H1 (cell line): ENCODE results near the gene LAIR1. TPM values are rescaled to one million over a fixed set of nuclear protein-coding genes. Genes with fewer than 3 reads are reported as not detected.
"Not testable (repeated sequence)": the region's sequence is repeated elsewhere in the genome, so short reads cannot be mapped to it uniquely, and the experiment has no call there.

Source experiments
- CTCF ChIA-PET: fragments of 300-600 bp; sonication (Branson Sonifier 250); formaldehyde crosslinking; loops from one replicate; lab custom pipeline; 2021; ENCODE audit not compliant: partially characterized antibody; lab: Charles Lee
- POLR2A ChIA-PET: fragments of 300-600 bp; sonication (Branson Sonifier 250); formaldehyde crosslinking; loops from one replicate; lab custom pipeline; 2021; ENCODE audit warnings: inconsistent platforms; ENCODE audit not compliant: partially characterized antibody; lab: Charles Lee
- DNase-seq, 2 experiments: peaks; one replicate each; pipeline versions ENCODE4 v3.0.0 to v3.0.0-alpha.2; 2010 to 2022; ENCODE audit warnings: low spot score in 2 of 2, low read depth in 1 of 2, mixed read lengths in 1 of 2
- FAIRE-seq: peaks from 2 replicates; lab custom pipeline; 2011; peaks lifted over from hg19 to GRCh38; lab: Jason Lieb, UNC
- H2AFZ ChIP-seq: 2 replicates; pipeline ENCODE4 v1.8.1; 2012; ENCODE audit warnings: low read length, inconsistent platforms
- H2AK5ac ChIP-seq: 2 replicates; pipeline ENCODE4 v1.6.1; 2013; ENCODE audit warnings: low read depth, low read length
- H2BK120ac ChIP-seq: replicated peaks from 2 replicates; pipeline ENCODE3; 2013; ENCODE audit warnings: low read depth, low read length, inconsistent platforms
- H2BK12ac ChIP-seq: 2 replicates; pipeline ENCODE4 v1.6.1; 2013; ENCODE audit warnings: low read depth, low read length
- H2BK15ac ChIP-seq: 2 replicates; pipeline ENCODE4 v1.6.1; 2013; ENCODE audit warnings: low read length
- H2BK20ac ChIP-seq: 2 replicates; pipeline ENCODE4 v1.6.1; 2013; ENCODE audit warnings: low read length
- H2BK5ac ChIP-seq: 2 replicates; pipeline ENCODE4 v1.6.1; 2013; ENCODE audit warnings: low read depth, low read length
- H3K14ac ChIP-seq: 2 replicates; pipeline ENCODE4 v1.6.1; 2013; ENCODE audit warnings: inconsistent platforms; ENCODE audit not compliant: insufficient read length
- H3K18ac ChIP-seq: 2 replicates; pipeline ENCODE4 v1.6.1; 2013; ENCODE audit warnings: low read length; ENCODE audit errors: extremely low read depth
- H3K23ac ChIP-seq: 2 replicates; pipeline ENCODE4 v1.6.1; 2013; ENCODE audit warnings: inconsistent platforms; ENCODE audit not compliant: insufficient read length
- H3K23me2 ChIP-seq: 2 replicates; pipeline ENCODE4 v1.6.1; 2013; ENCODE audit warnings: low read depth, low read length
- H3K27ac ChIP-seq: 2 replicates; pipeline ENCODE4 v1.6.1; 2011; ENCODE audit warnings: low read depth, low read length, inconsistent platforms
- H3K27me3 ChIP-seq, 4 experiments: replicated peaks in 1 of 4; 1 replicate in 1 of 4; 2 replicates in 3 of 4; pipeline versions ENCODE4 v1.6.1 to v1.8.1; 2011 to 2013; ENCODE audit warnings: low read length in 3 of 4, mild to moderate bottlenecking in 3 of 4, inconsistent platforms in 2 of 4, mixed read lengths in 2 of 4, moderate library complexity in 1 of 4; ENCODE audit not compliant: control insufficient read depth in 3 of 4, insufficient read depth in 3 of 4; ENCODE audit errors: extremely low read depth in 1 of 4
- H3K36me3 ChIP-seq, 4 experiments: 2 replicates each; pipeline versions ENCODE4 v1.6.1 to v1.8.1; 2011 to 2013; ENCODE audit warnings: mild to moderate bottlenecking in 4 of 4, low read length in 3 of 4, moderate library complexity in 2 of 4, control low read depth in 1 of 4, inconsistent platforms in 1 of 4; ENCODE audit not compliant: insufficient read depth in 4 of 4, control insufficient read depth in 2 of 4
- H3K4ac ChIP-seq: replicated peaks from 2 replicates; pipeline ENCODE3; 2013; ENCODE audit warnings: low read length, low read depth, mixed read lengths, inconsistent platforms; ENCODE audit not compliant: insufficient read length
- H3K4me1 ChIP-seq, 4 experiments: replicated peaks in 1 of 4; 1 replicate in 1 of 4; 2 replicates in 3 of 4; pipeline versions ENCODE4 v1.6.1 to v1.8.1; 2011 to 2013; ENCODE audit warnings: low read length in 3 of 4, inconsistent platforms in 2 of 4, mixed read lengths in 1 of 4; ENCODE audit not compliant: insufficient read depth in 4 of 4, control insufficient read depth in 3 of 4
- H3K4me2 ChIP-seq, 2 experiments: 2 replicates each; pipeline versions ENCODE4 v1.6.1 to v1.8.1; 2011 to 2013; ENCODE audit warnings: low read depth in 2 of 2, low read length in 2 of 2, control low read depth in 1 of 2, inconsistent platforms in 1 of 2, mild to moderate bottlenecking in 1 of 2; ENCODE audit not compliant: insufficient read depth in 1 of 2
- H3K4me3 ChIP-seq, 4 experiments: fragments of 200-600, 300-600 bp in 1 of 4; sonication (generic), shearing (Covaris generic), sonication (Bioruptor Twin) in 1 of 4; 2 replicates each; pipeline versions ENCODE4 v1.5.1 to v1.8.1; 2011 to 2016; ENCODE audit warnings: low read length in 4 of 4, low read depth in 3 of 4, control low read depth in 2 of 4, inconsistent platforms in 2 of 4, mild to moderate bottlenecking in 2 of 4, mixed read lengths in 1 of 4, moderate library complexity in 1 of 4; ENCODE audit not compliant: insufficient read depth in 2 of 4; ENCODE audit errors: extremely low read depth in 1 of 4
- H3K56ac ChIP-seq: replicated peaks from 2 replicates; pipeline ENCODE3; 2013; ENCODE audit warnings: low read depth, mild to moderate bottlenecking, mixed read lengths, low read length, inconsistent platforms; ENCODE audit not compliant: insufficient read length
- H3K79me1 ChIP-seq: 2 replicates; pipeline ENCODE4 v1.6.1; 2013; ENCODE audit warnings: low read depth, low read length, control low read depth
- H3K79me2 ChIP-seq, 2 experiments: 2 replicates each; pipeline versions ENCODE4 v1.6.1 to v1.8.1; 2012 to 2013; ENCODE audit warnings: low read length in 2 of 2, mild to moderate bottlenecking in 2 of 2, inconsistent platforms in 1 of 2; ENCODE audit not compliant: insufficient read depth in 2 of 2, control insufficient read depth in 1 of 2
- H3K9ac ChIP-seq, 4 experiments: replicated peaks in 1 of 4; 1 replicate in 1 of 4; 2 replicates in 3 of 4; pipeline versions ENCODE4 v1.6.1 to v1.8.1; 2011 to 2013; ENCODE audit warnings: low read depth in 3 of 4, low read length in 3 of 4, control low read depth in 2 of 4, mild to moderate bottlenecking in 2 of 4, moderate library complexity in 2 of 4, inconsistent platforms in 1 of 4; ENCODE audit errors: extremely low read depth in 1 of 4
- H3K9me3 ChIP-seq, 2 experiments: 2 replicates each; pipeline versions ENCODE4 v1.6.1 to v1.8.1; 2012 to 2013; ENCODE audit warnings: mild to moderate bottlenecking in 2 of 2, moderate library complexity in 2 of 2, control low read depth in 1 of 2, inconsistent platforms in 1 of 2, low read depth in 1 of 2, low read length in 1 of 2, mixed read lengths in 1 of 2; ENCODE audit not compliant: insufficient read depth in 2 of 2
- H4K20me1 ChIP-seq, 2 experiments: replicated peaks in 1 of 2; 2 replicates each; pipeline versions ENCODE3 to v1.8.1; 2011 to 2013; ENCODE audit warnings: inconsistent platforms in 2 of 2, low read length in 2 of 2, mild to moderate bottlenecking in 1 of 2; ENCODE audit not compliant: insufficient read depth in 2 of 2, control insufficient read depth in 1 of 2
- H4K5ac ChIP-seq: 2 replicates; pipeline ENCODE4 v1.6.1; 2013; ENCODE audit warnings: low read length, low read depth, mixed read lengths, inconsistent platforms; ENCODE audit not compliant: insufficient read length
- H4K8ac ChIP-seq: 2 replicates; pipeline ENCODE4 v1.8.0; 2013; ENCODE audit warnings: mild to moderate bottlenecking, moderate library complexity, low read length, inconsistent platforms; ENCODE audit not compliant: insufficient read depth; ENCODE audit errors: extremely low read depth
- H4K91ac ChIP-seq: replicated peaks from 2 replicates; pipeline ENCODE3; 2013; ENCODE audit warnings: low read length, mixed read lengths, inconsistent platforms; ENCODE audit not compliant: insufficient read length
- WGBS, 2 experiments: shearing (Covaris generic) in 1 of 2; methylation state at CpG; one replicate each; pipeline versions ENCODE4 v1.1.6 to v1.1.7; 2013 to 2015; ENCODE audit warnings: low lambda C conversion rate in 2 of 2, mixed read lengths in 2 of 2, inconsistent platforms in 1 of 2, low coverage in 1 of 2, missing lambda C conversion rate in 1 of 2; ENCODE audit not compliant: insufficient replicate concordance in 2 of 2, insufficient coverage in 1 of 2, insufficient read length in 1 of 2; ENCODE audit errors: extremely low coverage in 1 of 2, missing lambda C conversion rate in 1 of 2; 5-methylcytosine and 5-hydroxymethylcytosine counted together
- polyA plus RNA-seq, 7 experiments: library from polyadenylated mRNA; depleted of rRNA in 3 of 7; stranded (reverse) in 5 of 7; unstranded in 2 of 7; fragments of >200 nt in 5 of 7; fragments of 200-250 nt in 2 of 7; gene quantifications; 1 replicate in 5 of 7; 2 replicates in 1 of 7; 4 replicates in 1 of 7; pipeline versions ENCODE4 v1.2.1 to v1.2.3, GENCODE V29; 2011 to 2013; ENCODE audit warnings: missing spikeins in 2 of 7, mixed read lengths in 2 of 7
- total RNA-seq: library from RNA; stranded (reverse); fragmentation: NEBNext Ultra II Directional; extraction: Animal tissue kit (Norgen Biotek cat#: 25700); gene quantifications from 2 replicates; pipeline ENCODE4 v1.2.1, GENCODE V29; 2021

LAIR1 gene
- total and polyA plus RNA-seq, 2 of the 8 experiments (the other 6 are each of a cell fraction or from before 2014, with no cell fraction given) = 0.18 TPM; not detected in 1

DNA sequence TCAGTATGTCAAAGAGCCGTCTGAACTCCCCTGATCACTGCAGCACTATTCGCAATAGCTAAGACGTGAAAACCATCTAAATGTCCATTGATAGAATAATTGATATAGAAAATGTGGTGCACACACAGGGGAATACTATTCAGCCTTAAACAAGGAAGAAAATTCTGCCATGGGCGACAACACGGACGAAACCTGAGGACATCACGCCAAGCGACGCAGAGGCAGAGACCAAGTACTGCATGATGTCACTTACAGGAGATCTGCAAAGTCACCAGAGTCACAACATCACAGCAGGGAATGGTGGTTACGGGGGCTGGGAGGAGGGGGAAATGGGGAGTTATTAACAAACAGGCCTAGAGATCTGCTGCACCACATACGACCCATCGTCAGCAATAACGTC lies 1.1 kb upstream of the LAIR1 start:
- H3K18ac ChIP-seq, H3K27ac ChIP-seq, H3K36me3 ChIP-seq, H3K56ac ChIP-seq, H3K27me3 ChIP-seq, H2BK120ac ChIP-seq, H3K79me2 ChIP-seq, H4K5ac ChIP-seq, H3K4me1 ChIP-seq, POLR2A ChIA-PET, H3K4me3 ChIP-seq, H3K4me2 ChIP-seq, DNase-seq, H2BK5ac ChIP-seq, H3K23me2 ChIP-seq, H3K4ac ChIP-seq, H4K20me1 ChIP-seq, H2AFZ ChIP-seq, H3K79me1 ChIP-seq, H2BK12ac ChIP-seq, H4K8ac ChIP-seq, H2BK15ac ChIP-seq, H4K91ac ChIP-seq, H3K14ac ChIP-seq, H3K9me3 ChIP-seq, H2AK5ac ChIP-seq, H3K23ac ChIP-seq, H3K9ac ChIP-seq, H2BK20ac ChIP-seq: not testable (repeated sequence)
- peak; percentile 13 for FAIRE-seq
- CTCF ChIA-PET = interaction anchor here (0.8 to 2.2 kb wide), 4 partner anchors 9 to 51 kb away, joined by 3 to 21 read pairs (median 7); no protein-coding TSS in a partner anchor
- WGBS, 2 experiments = 92% methylated on average over 10 of the region's 13 CpGs; no CpG with 5 or more reads in 1 of the 2 experiments

DNA sequence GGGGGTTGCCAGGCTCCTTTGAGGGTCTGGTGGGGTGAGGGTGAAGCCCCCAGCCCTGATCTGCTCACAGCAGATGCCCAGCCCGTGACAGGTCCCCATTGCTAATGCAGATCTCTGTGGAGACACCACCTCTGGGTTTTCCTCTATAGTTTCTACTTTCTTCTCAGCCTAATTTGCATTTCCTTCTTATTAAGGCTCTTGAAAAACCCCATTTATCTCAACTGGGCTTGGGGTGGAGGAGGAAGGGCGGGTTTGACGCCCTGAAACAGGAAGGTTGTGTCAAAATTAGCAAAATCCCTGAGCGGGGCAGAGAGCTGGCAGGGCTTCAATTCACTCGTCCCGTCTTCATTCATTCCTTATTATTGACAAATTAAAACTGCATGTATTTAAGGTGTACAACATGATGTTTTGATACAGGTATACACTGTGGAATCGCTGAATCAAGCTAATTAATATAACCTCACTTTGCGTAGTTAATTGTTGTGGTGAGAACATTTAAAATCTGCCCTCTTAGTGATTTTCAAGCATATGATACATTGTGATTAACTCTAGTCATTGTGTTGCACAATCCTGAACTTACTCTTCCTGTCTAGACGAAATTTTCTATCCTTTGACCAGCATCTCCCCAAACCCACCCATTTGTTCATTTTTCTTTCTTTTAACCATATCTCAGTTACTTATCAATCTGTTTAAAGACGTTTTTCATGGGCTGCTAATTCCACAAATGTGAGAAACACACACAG lies 2.9 kb downstream of the LAIR1 start:
- H2AFZ ChIP-seq, H2BK12ac ChIP-seq, H2BK20ac ChIP-seq, H2BK5ac ChIP-seq, H4K5ac ChIP-seq, H3K23ac ChIP-seq, H3K79me1 ChIP-seq, H3K56ac ChIP-seq, H3K4me3 ChIP-seq, H3K27me3 ChIP-seq, H3K18ac ChIP-seq, H4K91ac ChIP-seq, H4K8ac ChIP-seq, H3K14ac ChIP-seq, H3K79me2 ChIP-seq, H3K23me2 ChIP-seq, H3K36me3 ChIP-seq, H3K9ac ChIP-seq, DNase-seq, H2BK120ac ChIP-seq, H4K20me1 ChIP-seq, POLR2A ChIA-PET, H3K4ac ChIP-seq, H2BK15ac ChIP-seq, H3K4me1 ChIP-seq, H2AK5ac ChIP-seq, H3K4me2 ChIP-seq, H3K9me3 ChIP-seq, H3K27ac ChIP-seq: not testable (repeated sequence)
- WGBS, 2 experiments = 81% methylated on average over 4 of the region's 10 CpGs; no CpG with 5 or more reads in 1 of the 2 experiments
- FAIRE-seq = peak; percentile 86
- CTCF ChIA-PET = interaction anchor here (1.4 kb wide), 2 partner anchors 29 to 30 kb away, joined by 3 read pairs; no protein-coding TSS in a partner anchor
